ENCODE data around the gene RRAGD. TPM values are rescaled to one million over a fixed set of nuclear protein-coding genes. Genes with fewer than 3 reads are reported as not detected.

The RRAGD gene
- total RNA-seq, 4 donors from 2014 or later = 0.53 to 5.0 (median 2.9) TPM

GRCh38 chr6:89346433-89346832 is 65.6 kb downstream of the RRAGD start:
- no peak for TF ChIP-seq POLR2A (IDR thresholded peaks at IDR 0.05)
- TF ChIP-seq, protein P1, sequence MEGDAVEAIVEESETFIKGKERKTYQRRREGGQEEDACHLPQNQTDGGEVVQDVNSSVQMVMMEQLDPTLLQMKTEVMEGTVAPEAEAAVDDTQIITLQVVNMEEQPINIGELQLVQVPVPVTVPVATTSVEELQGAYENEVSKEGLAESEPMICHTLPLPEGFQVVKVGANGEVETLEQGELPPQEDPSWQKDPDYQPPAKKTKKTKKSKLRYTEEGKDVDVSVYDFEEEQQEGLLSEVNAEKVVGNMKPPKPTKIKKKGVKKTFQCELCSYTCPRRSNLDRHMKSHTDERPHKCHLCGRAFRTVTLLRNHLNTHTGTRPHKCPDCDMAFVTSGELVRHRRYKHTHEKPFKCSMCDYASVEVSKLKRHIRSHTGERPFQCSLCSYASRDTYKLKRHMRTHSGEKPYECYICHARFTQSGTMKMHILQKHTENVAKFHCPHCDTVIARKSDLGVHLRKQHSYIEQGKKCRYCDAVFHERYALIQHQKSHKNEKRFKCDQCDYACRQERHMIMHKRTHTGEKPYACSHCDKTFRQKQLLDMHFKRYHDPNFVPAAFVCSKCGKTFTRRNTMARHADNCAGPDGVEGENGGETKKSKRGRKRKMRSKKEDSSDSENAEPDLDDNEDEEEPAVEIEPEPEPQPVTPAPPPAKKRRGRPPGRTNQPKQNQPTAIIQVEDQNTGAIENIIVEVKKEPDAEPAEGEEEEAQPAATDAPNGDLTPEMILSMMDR (IDR thresholded peaks at IDR 0.05) = no peak
- H3K36me3 ChIP-seq = peaks cover 0 to 9% (median 0%) of the 10 kb centered on the region in 3 donors
- H3K4me3 ChIP-seq = no peak overlapping the region
- DNase-seq = no peak
- H3K27ac ChIP-seq = no peak overlapping the region
- no peaks in the 10 kb centered on the region for H3K27me3 ChIP-seq
- no peaks in the 10 kb centered on the region for H3K9me3 ChIP-seq
- peaks cover 0 to 33% (median 11%) of the 10 kb centered on the region in 4 donors for H3K4me1 ChIP-seq

GRCh38 chr6:89339565-89339964 is 72.5 kb downstream of the RRAGD start:
- no peak for TF ChIP-seq POLR2A (IDR thresholded peaks at IDR 0.05)
- TF ChIP-seq, protein P1 (IDR thresholded peaks at IDR 0.05) = no peak
- Histone ChIP-seq H3K36me3 (peaks cover 0 to 61% (median 0%) of the 10 kb centered on the region in 3 donors), H3K4me3 (no peak overlapping the region), H3K9me3 (no peaks in the 10 kb centered on the region), H3K4me1 (no peaks in the 10 kb centered on the region), H3K27ac (no peak overlapping the region), H3K27me3 (no peaks in the 10 kb centered on the region)
- no peak for DNase-seq

DNA sequence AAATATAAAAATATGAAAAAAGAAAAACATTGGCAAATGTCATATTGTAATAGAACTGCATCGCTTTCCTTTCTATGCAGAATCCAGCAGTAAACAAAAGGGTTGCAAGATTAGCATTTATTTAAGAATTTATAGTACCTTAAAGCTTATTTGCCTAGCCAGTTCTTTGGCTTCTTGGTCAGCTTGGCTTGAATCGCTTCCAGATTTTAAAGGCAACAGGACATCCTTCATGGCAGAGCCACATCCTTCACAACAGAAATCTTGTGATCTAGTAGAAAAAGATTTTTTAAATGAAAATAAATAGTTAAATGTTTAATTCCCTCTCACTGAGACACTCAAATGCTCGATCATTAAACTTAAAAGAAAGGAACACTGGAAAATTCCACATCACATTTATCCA is 76.9 kb downstream of the RRAGD start:
- Histone ChIP-seq H3K27ac (no peak overlapping the region), H3K9me3 (no peaks in the 10 kb centered on the region), H3K27me3 (no peaks in the 10 kb centered on the region), H3K4me3 (no peak overlapping the region), H3K36me3 (peaks cover 0 to 81% (median 0%) of the 10 kb centered on the region in 3 donors), H3K4me1 (no peaks in the 10 kb centered on the region)
- TF ChIP-seq POLR2A (IDR thresholded peaks at IDR 0.05) = no peak
- TF ChIP-seq, protein P1 (IDR thresholded peaks at IDR 0.05) = no peak
- no peak for DNase-seq

- Histone ChIP-seq H3K4me3 (no peak overlapping the region), H3K36me3 (peaks cover 0 to 84% (median 0%) of the 10 kb centered on the region in 3 donors), H3K27me3 (no peaks in the 10 kb centered on the region), H3K27ac (no peak overlapping the region), H3K4me1 (no peaks in the 10 kb centered on the region), H3K9me3 (no peaks in the 10 kb centered on the region)
- TF ChIP-seq, protein P1 (IDR thresholded peaks at IDR 0.05) = no peak
- TF ChIP-seq POLR2A (IDR thresholded peaks at IDR 0.05) = no peak
- DNase-seq = no peak
Measured at GRCh38 chr6:89330910-89331309, 81.2 kb downstream of the RRAGD start.

- TF ChIP-seq, protein P1 (IDR thresholded peaks at IDR 0.05) = no peak
- no peak for TF ChIP-seq POLR2A (IDR thresholded peaks at IDR 0.05)
- H3K4me3 ChIP-seq = no peak overlapping the region
- no peaks in the 10 kb centered on the region for H3K9me3 ChIP-seq
- no peak overlapping the region for H3K27ac ChIP-seq
- H3K27me3 ChIP-seq = no peaks in the 10 kb centered on the region
- no peak for DNase-seq
- H3K36me3 ChIP-seq = peaks cover 0 to 69% (median 0%) of the 10 kb centered on the region in 3 donors
- no peaks in the 10 kb centered on the region for H3K4me1 ChIP-seq
Measured at GRCh38 chr6:89328976-89329375, 83.1 kb downstream of the RRAGD start.

GRCh38 chr6:89324304-89324703 is 87.8 kb downstream of the RRAGD start:
- Histone ChIP-seq H3K36me3 (peaks cover 0 to 27% (median 0%) of the 10 kb centered on the region in 3 donors), H3K4me3 (no peak overlapping the region), H3K27me3 (no peaks in the 10 kb centered on the region), H3K27ac (no peak overlapping the region), H3K9me3 (no peaks in the 10 kb centered on the region), H3K4me1 (no peaks in the 10 kb centered on the region)
- DNase-seq = no peak
- TF ChIP-seq, protein P1 (IDR thresholded peaks at IDR 0.05) = no peak
- TF ChIP-seq POLR2A (IDR thresholded peaks at IDR 0.05) = no peak

All from Peyer's patch (tissue), 4 donors.